Fibroblast of skin of back (primary cell): ENCODE results near the gene CIC.
"Not testable (repeated sequence)": the region's sequence is repeated elsewhere in the genome, so short reads cannot be mapped to it uniquely, and the experiment has no call there.

Source experiments
- DNase-seq: peaks from one replicate; pipeline ENCODE4 v3.0.0-alpha.2; 2013

The CIC gene

DNA sequence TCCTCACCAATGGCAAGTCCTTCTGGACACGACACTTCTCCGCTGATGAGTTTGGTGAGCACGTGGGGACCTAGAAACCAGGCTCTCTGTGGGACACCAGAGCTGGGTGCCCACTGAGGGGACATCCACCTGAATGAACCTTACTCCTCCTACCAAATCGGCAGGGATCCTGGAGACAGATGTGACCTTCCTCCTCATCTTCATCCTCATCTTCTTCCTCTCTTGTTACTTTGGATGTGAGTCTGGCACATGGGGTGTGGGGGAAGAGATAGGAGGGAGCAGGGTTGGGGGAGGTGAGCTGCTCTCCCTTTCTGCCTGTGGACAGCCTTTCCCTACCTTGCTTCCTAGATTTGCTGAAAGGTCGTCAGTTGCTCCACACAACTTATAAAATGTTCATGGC, 46.0 kb downstream of the CIC start:
- no peak for DNase-seq

DNA sequence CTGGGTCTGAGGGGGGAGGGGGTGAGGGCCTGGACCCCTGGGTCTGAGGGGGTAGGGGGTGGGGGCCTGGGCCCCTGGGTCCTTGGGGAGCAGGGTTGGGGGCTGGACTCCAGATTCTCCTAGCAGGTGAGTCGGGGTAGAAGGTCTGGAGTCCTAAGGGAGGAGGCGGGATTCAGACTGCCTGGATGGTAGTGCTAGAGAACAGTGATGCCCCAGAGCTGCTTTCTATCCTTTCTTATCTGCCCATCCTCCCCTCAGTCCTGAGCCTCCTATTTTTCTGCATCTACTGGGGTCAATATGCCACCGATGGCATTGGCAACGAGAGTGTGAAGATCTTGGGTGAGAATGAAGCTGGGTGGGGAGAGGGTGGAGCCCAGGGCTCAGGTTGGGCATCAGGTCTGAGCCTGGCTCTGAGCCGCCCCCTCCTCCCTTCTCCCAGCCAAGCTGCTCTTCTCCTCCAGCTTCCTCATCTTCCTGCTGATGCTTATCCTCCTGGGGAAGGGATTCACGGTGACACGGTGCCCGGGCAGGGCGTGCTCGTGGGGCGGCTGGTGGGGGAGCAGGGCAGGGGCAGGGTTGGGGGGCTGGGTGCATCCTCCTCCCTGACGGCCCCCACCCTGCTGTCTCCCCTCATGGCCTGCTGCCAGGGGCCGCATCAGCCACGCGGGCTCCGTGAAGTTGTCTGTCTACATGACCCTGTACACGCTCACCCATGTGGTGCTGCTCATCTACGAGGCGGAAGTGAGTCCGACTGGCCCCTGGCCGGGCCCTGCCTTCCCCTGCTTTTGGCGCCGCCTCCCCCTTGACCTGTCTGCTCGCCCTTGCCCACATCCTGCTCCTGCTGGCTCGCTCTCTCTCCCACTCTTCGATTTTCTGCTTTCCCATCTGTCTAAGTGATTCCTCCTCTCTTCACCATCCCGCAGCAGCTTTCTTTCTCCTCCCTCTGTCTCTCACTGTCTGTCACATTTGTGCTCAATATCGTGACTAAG, 47.5 kb downstream of the CIC start:
- DNase-seq, result no peak

- DNase-seq, result no peak
Observed at GRCh38 chr19:42317535-42317934, 48.5 kb downstream of the CIC start.

DNA sequence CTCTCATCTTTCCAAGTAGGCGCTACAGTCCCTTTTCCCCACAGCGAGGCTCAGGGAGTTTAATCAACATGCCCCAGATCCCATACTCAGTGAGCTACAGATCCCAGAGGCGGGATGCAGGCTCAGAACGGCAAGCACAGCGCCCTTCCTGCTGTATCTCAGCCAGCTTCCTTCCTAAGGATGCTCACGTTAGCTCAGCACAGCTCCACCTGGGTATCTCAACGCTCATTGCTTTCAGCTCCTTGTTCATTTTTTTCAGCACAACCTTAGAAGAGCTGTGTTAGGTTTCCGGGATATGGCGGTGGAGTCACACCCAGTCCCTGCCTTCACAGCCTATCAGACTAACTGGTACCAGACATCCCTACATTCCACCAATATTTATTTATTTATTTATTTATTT, 53.3 kb downstream of the CIC start:
- DNase-seq, result no peak

DNA sequence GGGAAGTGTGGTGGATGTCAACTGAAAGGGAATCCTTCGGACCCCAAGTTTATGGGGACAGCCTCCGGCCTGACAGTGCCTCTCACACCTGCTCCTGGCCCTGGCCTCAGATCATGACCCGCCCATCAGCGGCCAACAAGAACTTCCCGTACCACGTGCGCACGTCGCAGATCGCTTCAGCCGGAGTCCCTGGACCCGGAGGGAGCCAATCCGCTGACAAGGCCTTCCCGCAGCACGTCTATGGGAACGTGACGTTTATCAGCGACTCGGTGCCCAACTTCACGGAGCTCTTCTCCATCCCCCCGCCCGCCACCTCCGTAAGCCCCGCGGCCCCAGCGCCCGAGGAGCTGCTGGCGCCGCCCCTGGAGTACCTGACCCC, 54.4 kb downstream of the CIC start:
- DNase-seq, result no peak

DNA sequence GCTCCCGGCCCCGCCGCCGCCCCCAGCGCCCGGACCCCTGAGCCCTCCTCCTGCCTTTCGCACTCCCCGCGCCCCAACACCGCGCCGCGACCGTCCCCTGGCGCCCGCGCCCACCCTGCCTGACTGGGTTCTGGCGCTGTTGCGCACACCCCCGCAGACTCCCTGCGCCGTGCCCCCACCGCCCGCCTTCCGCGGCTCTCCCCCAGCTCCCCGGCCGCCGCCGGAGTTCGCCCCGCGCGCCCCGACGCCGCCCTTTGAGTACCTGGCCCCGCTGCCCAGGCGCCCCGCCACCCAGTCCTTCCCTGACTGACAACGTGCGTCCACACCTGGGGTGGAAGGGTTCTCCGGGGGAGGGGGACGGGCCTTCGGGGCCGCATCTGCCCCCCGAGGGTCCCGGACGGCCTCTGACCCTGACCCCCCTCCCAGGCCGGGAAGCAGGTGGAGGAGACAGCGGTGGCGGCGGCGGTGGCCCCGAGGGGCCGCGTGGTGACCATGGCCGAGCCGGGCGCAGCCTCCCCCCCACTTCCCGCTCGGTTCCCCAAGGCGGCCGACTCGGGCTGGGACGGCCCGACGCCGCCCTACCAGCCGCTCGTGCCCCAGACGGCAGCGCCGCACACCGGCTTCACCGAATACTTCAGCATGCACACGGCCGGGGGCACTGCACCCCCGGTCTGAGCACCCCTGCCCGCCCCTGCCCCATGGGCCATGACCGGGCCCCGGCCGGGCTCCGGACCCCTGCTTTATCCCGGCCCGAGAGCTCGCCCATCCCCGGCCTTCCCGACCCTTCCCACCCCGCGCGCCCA, 55.0 kb downstream of the CIC start:
- DNase-seq, result no peak

DNA sequence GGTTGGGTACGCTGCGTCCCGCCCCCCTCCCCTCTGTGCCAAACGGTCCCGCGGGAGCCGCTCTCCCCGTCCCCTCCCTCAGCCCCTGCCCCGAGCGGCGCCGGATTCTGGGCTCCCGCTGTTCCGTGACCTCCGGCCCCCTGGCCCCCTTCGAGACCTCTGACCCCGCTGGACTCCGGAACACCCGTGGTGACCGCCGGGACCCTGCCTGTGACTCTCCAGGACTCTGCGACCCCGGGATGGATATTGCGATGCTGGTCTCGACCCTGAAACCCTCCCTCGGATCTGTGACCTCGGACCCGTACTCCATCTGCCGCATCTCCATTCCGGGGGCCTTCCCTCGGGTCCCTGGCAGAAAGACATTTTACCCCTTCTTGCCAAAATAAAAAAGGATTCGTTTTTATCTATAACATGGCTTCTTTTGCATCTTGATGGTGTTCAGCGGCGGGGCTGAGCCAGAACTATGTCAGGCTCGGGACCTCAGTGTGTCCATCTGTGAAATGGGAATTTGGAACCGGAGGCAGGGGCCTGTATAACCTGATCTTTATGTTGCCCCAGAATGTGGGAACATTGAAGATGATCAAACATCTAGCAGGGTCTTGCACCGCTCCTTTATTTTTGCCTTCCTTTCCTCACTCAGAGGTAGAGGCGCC, 55.7 kb downstream of the CIC start:
- no peak for DNase-seq

GRCh38 chr19:42325308-42325895, 56.4 kb downstream of the CIC start, which contains the start of gene MEGF8:
Gene MEGF8 (plus strand): TSS chr19:42325635. CDS start chr19:42326244, 609 bp downstream.
- peak; percentile 99 for DNase-seq

- DNase-seq, result no peak
Observed at GRCh38 chr19:42325896-42326771, 57.1 kb downstream of the CIC start.

DNA sequence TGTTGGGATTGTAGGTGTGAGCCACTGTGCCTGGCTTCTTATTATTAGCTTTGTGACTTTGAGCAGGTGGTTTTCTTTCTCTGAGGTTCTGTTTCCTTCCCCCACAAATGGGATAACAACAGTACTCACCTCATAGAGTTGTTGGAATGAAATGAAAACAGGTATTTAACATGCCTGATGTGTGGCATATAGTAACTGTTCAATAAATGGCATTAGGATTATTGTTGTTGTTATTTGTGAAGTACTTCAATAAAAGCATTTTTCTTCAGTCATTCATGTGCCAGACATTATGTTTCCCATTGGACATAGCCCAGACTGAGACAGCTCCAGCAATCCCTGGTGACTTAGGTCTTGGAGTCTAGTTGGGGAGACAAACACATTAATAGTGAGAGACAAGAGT, 57.9 kb downstream of the CIC start:
- no peak for DNase-seq

GRCh38 chr19:42327381-42327780, 58.3 kb downstream of the CIC start:
- no peak for DNase-seq

DNA sequence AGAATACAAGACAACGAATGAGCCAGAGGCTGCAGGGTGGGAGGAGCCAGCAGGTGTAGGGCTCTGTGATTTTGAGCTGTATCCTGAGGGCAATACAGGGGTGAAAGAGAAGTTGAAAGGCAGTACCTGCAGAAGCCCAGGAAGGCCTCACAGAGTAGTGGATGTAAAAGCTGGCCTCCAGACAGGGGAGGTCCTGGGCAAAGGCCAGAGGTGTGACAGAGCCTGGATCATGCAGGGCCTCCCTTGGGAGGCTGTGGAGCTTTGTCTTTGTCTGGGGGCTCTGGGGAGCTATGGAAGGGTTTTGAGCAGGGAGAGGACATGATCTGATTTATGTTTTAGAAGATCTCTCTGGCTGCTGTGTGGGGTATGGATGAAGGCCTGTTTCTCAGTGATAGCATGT, 59.1 kb downstream of the CIC start:
- no peak for DNase-seq

DNA sequence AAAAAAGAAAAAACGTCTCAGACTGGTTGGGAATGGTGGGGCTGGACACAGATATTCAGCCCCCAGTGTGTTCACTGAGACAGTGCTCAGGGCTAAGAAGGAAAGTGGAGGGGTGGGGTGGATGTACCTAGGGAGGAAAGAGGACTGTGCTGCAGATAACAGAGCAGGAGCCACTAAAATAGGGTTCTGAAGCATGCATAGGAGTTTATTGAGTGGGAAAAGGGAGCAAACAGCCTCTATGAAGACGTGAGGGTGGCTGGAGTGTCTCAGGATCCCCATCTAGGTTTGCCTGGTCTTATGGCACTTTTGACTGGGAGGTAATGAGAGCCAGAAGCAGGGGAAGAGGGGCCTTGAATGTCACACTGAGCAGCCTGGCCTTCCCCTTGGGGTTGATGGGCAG, 59.8 kb downstream of the CIC start:
- DNase-seq, result no peak

- no peak for DNase-seq
Observed at GRCh38 chr19:42330241-42330711, 61.2 kb downstream of the CIC start.

GRCh38 chr19:42331333-42331732, 62.3 kb downstream of the CIC start:
- DNase-seq, result not testable (repeated sequence)

DNA sequence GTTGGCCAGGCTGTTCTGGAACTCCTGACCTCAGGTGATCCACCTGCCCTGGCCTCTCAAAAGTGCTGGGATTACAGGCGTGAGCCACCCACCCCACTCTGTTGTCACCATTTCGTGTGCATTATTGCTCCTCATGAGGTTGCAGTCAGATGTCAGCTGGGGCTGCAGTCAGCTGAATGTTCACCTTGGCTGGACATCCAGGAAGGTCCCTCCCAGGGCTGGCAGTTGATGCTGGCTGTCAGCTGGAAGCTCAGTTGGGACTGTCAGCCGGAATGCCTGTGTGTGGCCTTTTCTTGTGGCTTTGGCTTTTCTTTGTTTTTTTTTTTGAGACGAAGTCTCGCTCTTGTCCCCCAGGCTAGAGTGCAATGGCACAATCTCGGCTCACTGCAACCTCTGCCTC, 63.0 kb downstream of the CIC start:
- DNase-seq, result no peak

DNA sequence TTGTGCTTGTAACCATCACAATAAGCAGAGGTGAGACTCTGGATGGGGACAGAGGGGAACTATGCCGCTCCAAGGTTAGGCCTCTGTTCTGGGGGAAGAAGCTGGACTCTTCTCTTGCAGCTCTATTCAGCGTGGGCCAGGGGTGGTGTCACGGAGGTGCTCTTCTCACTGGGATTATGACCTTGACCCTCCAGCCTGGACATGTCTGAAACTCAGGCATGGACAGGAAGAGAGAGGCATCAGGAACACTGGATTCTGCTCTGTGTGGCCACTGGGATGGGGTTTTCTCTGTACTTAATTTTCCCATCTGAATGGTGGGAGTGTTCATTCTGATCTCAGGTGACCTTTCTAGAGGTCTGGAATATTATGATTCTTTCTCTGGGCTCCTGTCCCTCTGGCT, 64.0 kb downstream of the CIC start:
- no peak for DNase-seq

DNA sequence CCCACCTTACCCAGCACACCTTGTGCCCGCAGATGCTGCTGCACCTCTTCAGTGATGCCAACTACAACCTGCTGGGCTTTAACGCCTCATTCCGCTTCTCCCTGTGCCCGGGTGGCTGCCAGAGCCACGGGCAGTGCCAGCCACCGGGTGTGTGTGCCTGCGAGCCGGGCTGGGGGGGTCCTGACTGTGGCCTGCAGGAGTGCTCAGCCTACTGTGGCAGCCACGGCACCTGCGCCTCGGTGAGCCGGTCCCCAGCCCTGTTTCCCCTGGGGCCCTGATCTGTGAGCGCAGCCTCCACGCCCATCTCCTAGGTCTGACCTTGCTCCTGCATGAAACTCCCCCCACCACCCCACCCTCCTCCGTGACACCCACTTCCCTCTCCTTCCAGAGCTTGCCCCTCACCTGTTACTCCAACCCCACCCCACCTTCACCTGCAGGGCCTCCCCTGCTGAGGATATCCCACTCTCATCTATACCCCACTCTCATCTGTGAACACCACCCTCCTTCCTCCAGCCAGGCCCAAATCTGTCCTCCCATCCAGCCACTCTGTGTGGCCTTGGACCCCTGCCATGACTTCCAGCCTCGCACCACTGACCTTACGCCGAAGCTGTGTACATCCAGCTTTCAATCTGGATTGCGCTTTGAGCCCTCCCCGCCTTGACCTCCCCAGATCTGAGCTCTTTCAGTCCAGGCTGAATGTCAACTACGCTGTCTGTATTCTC, 65.1 kb downstream of the CIC start:
- no peak for DNase-seq

DNA sequence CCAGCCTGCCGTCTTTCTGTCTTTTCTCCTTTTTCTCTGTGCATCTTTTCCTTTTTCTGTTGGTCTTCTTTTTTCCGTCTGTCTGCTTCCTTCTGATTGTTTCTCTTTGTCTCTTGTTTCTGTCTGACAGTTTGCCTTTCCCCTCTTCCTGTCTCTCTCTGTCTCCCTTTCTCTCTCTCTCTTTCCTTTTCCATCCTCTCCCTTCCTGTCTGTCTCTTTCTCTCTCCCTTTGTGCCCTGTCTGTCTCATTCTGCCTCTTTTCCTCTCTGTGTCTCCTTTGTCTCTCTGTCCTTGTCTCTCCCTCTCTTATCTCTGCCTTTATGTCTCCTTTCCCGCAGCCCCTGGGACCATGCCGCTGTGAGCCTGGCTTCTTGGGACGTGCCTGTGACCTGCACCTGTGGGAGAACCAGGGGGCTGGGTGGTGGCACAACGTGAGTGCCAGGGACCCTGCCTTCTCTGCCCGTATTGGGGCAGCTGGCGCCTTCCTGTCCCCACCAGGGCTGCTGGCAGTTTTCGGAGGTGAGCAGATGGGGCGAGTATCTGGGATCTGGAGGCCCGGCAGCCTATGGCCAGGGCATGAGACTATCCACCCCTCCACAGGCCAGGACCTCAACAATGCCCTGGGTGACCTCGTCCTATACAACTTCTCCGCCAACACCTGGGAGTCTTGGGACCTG, 65.8 kb downstream of the CIC start:
- DNase-seq, result no peak

- DNase-seq, result no peak
Observed at GRCh38 chr19:42335374-42335936, 66.4 kb downstream of the CIC start.
